Amniotic epithelial cell (primary cell): ENCODE data around the gene GPR22.

ENCODE experiments used
- DNase-seq: peaks from one replicate; pipeline ENCODE4 v3.0.0-alpha.2; 2010; ENCODE audit warnings: low read depth

Gene GPR22

DNA sequence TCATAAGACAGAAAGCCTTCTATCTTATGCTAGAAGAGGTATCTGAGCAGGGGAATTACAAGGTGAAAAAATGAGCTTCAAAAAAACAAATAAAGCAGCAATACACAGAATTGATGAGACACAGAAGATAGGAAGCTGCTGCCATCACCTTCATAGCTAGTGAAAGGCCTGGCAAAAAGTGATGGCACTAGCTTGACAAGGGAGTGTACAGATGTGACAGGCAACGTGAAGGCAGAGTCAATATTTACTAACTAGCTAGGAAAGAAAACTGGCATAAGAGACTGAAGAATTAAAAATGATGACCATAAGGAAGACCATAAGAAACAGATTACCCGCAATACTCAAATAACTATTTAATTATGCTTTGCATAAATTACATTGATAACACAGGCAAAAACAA is 9.4 kb downstream of the GPR22 start:
- no peak for DNase-seq

DNA sequence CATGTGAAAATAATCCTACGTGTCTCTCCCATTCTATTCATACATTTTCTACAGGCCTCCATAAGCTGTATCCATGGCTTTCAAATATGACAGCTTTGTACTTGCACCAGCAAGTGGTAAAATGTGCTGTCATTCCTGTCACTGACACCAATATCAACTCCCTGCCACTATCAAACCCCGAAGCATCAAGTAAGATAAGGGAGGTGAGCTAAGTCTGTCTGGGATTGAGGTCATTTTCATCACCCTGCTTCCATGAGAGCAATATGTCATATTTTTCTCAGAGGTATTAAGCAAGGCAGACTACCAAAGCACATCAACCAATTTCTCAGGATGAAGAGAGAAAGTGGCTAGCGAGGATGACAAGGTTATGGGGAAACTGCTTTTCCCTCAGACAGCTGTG is 11.1 kb downstream of the GPR22 start:
- peak; percentile 3 for DNase-seq

GRCh38 chr7:107482571-107482970 is 12.7 kb downstream of the GPR22 start:
- no peak for DNase-seq

DNA sequence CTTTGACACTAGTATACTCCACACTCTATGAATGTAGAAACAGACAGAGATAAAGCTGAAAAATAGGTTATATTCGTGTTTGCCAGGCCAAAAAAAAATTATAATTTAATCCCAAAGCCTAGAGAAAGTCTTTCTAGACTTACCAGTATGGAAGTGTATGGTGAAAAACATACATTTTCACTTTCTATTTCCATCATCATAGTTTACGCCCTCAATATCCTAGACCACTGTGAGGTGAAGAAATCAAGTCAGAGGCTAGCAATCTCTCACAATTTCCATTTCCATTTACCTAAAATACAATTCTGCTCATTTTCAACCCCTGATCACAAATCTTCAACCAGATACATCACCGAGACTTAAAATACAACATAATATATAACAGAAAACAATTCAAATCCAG is 16.2 kb downstream of the GPR22 start:
- DNase-seq: no peak

- DNase-seq: no peak
Measured at GRCh38 chr7:107492875-107493274, 23.0 kb downstream of the GPR22 start.

DNA sequence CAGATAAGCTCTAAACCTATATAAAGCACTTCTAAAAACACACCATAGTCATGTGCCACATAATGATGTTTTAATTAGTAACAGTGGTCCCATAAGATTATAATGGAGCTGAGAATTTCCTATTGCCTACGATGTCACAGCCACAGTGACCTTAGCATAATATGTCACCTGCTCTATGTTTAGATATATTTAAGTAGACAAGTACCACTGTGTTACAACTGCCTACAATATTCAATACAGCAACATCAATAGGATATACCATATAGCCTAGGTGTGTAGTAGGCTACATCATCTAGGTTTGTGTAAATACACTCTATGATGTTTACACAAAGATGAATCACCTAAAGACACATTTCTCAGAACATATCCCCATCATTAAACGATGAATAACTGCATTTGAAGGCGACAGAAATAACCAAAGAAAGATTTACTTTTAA is 24.5 kb downstream of the GPR22 start:
- no peak for DNase-seq

DNA sequence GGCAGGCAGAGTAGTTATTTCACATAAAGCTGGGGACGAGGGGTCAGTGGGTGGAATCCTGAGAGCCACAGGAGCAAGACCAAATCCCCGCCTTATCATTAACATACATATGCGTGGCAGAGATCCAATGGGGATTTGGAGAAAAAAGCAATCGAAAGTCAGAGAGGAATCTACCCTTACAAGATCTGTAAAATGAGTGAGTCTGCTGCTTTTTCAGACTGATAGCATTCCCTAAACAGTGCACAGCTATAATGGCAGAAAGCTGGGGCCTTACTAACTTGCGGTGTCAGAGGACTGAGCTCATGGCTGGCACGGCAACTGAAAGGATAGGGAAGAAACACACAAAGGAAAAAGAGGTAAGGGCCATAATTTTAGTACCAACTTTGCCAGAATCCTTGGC is 25.0 kb downstream of the GPR22 start:
- DNase-seq: no peak

DNA sequence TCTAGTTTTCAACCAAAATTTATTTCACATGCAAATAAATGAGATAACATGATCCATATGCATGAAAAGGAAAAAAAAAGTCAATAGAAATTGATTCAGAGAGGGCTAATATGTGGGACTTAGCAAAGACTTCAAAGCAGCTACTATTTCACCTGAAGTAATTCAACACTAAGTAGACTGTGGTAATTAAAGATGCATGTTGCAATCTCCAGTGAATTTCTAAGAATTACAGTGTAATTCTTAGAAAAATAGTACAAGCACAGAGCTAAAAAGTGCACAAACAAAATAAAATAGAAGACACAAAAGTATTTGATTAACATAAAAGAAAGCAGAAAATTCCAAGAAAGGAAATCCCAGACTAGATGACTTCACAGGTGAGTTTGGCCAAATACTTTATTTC is 25.7 kb downstream of the GPR22 start:
- DNase-seq: no peak

DNA sequence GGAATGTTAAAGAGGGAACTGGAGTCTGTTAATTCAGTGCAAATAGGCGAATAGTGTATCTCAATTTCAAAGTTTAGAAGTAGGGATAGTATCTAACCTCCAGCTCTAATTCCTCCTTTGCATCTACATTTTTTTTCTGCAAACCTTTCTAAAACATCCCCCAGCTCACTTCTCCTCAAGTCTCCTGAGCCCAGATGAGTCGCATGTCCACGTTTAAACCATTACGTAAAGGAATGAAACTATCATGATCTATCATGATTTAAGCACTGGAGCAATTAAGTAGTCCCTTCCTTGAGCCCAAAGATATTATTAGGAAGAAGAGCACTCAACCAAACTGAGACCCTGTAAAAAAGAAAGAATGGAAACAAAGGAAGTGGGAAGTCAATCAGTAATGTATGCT is 29.9 kb downstream of the GPR22 start:
- DNase-seq: peak; percentile 10

DNA sequence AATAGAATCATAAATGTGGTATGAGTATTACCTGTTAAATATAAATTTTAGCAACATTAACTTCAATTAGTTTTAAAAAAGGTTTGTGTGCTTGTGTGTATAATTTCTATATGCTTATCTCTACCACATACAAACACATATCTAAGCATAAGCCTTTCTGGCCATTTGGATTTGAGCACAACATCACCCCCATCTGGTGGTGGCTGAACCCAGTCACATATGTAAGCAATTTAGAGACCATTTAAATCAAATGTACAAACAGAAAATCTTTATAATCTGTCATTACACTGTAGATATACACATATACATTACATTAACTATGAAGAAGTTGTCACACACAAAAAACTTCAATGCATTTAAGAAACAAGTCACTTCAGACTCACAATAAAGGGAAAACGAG is 31.7 kb downstream of the GPR22 start:
- peak; percentile 41 for DNase-seq

DNA sequence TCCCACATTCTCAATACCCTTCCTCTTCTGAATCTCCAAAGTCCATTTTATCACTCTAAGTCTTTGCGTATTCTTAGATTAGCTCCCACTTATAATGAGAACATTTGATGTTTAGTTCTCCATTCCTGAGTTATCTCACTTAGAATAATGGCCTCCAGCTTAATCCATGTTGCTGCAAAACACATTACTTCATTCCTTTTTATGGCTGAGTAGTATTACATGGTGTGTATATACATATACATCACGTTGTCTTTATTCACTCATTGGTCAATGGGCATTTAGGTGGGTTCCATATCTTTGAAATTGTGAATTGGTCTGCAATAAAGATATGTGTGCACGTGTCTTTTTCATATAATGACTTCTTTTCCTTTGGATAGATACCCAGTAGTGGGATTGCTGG is 32.3 kb downstream of the GPR22 start:
- DNase-seq: peak; percentile 5

GRCh38 chr7:107502797-107503196 is 32.9 kb downstream of the GPR22 start:
- no peak for DNase-seq

GRCh38 chr7:107503687-107504086 is 33.8 kb downstream of the GPR22 start:
- DNase-seq: no peak

DNA sequence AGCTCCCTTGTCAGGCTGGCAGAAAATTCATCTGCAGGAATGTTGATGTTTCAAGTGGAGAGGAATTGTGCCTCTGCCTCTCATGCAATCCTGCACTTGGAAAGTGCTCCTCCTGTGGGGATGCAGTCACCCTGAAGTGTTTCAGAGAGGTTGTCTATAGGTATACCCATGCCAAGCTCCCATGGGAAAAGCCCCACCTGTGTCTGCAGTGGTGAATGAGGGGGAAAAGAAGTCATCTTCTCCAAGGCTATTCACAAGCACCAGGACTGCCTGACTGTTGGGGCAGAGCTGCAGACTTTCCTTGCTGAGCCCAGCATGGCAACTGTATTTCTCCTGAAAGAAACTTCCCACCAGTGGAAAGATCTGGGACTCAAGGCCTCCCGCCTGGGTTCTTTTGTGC is 35.5 kb downstream of the GPR22 start:
- DNase-seq: no peak

- no peak for DNase-seq
Measured at GRCh38 chr7:107505997-107506673, 36.3 kb downstream of the GPR22 start.

GRCh38 chr7:107506674-107507339 is 37.0 kb downstream of the GPR22 start:
- DNase-seq: peak; percentile 18
